Ishikawa (cell line): ENCODE results near the gene KCTD5.

Experiments used
- CREB1 ChIP-seq: IDR thresholded peaks from 2 replicates; pipeline ENCODE4 v1.6.1; 2012; ENCODE audit warnings: low read depth
- MAX ChIP-seq: IDR thresholded peaks from 2 replicates; pipeline ENCODE4 v1.6.1; 2012
- TAF1 ChIP-seq: IDR thresholded peaks from 2 replicates; pipeline ENCODE4 v1.6.1; 2012; ENCODE audit warnings: low read depth, mild to moderate bottlenecking
- USF1 ChIP-seq: IDR thresholded peaks from 2 replicates; pipeline ENCODE4 v1.6.1; 2012
- YY1 ChIP-seq: IDR thresholded peaks from 2 replicates; pipeline ENCODE4 v1.6.1; 2012; ENCODE audit warnings: low read depth
- ZBTB7A ChIP-seq: IDR thresholded peaks from 2 replicates; pipeline ENCODE4 v1.6.1; 2012; ENCODE audit warnings: low read depth

- TF ChIP-seq CREB1 (no peak), USF1 (no peak), ZBTB7A (no peak), YY1 (no peak), MAX (no peak), TAF1 (no peak)
Measured at GRCh38 chr16:2744711-2745110, 62.4 kb downstream of the KCTD5 start.
